Measurements from ENCODE around the gene RNF223.

DNA sequence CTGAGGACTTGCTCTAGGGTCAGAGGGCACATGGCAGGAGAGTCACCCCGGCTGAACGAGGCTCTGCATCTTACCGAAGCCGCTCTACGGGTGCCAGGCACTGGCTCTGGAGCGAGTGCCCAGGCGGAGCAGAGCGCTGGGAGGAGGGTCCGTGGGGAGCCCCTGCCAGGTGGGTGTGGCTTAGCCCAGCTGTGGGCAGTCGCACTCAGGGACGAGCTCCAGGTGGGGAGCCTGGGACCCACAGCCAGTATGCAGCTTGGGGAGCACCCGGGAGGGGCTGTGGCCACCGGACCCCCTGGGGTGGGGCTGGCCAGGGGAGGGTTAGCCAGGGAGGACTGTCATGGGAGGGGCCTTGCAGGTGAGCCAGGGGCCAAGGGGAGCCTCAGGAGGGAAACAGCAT lies 50.4 kb downstream of the RNF223 start:
- TF ChIP-seq, protein P1, sequence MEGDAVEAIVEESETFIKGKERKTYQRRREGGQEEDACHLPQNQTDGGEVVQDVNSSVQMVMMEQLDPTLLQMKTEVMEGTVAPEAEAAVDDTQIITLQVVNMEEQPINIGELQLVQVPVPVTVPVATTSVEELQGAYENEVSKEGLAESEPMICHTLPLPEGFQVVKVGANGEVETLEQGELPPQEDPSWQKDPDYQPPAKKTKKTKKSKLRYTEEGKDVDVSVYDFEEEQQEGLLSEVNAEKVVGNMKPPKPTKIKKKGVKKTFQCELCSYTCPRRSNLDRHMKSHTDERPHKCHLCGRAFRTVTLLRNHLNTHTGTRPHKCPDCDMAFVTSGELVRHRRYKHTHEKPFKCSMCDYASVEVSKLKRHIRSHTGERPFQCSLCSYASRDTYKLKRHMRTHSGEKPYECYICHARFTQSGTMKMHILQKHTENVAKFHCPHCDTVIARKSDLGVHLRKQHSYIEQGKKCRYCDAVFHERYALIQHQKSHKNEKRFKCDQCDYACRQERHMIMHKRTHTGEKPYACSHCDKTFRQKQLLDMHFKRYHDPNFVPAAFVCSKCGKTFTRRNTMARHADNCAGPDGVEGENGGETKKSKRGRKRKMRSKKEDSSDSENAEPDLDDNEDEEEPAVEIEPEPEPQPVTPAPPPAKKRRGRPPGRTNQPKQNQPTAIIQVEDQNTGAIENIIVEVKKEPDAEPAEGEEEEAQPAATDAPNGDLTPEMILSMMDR (IDR thresholded peaks at IDR 0.05): no peak
- TF ChIP-seq EP300 (IDR thresholded peaks at IDR 0.05): no peak
- no peak for TF ChIP-seq POLR2A (IDR thresholded peaks at IDR 0.05)
- no peak for TF ChIP-seq POLR2AphosphoS5 (IDR thresholded peaks at IDR 0.05)

All from stomach (tissue), 4 donors.